A673 (cell line): ENCODE results near the gene PALMD.

ENCODE experiments used
- EZH2 ChIP-seq: fragments of 200-600 bp; sonication (generic); IDR thresholded peaks from 2 replicates; pipeline ENCODE4 v1.6.1; 2017; ENCODE audit warnings: borderline replicate concordance, low read depth, mild to moderate bottlenecking, mixed read lengths, antibody characterized with exemption, low read length; ENCODE audit not compliant: poor library complexity, severe bottlenecking
- TF ChIP-seq, protein P1 (sequence below): fragments of 300-800, 200-600 bp; sonication (generic); conservative IDR thresholded peaks from 2 replicates; pipeline ENCODE4 v1.5.1; 2017; ENCODE audit warnings: low read depth, mild to moderate bottlenecking, antibody characterized with exemption, low read length, moderate library complexity, mixed read lengths

- TF ChIP-seq, protein P1, sequence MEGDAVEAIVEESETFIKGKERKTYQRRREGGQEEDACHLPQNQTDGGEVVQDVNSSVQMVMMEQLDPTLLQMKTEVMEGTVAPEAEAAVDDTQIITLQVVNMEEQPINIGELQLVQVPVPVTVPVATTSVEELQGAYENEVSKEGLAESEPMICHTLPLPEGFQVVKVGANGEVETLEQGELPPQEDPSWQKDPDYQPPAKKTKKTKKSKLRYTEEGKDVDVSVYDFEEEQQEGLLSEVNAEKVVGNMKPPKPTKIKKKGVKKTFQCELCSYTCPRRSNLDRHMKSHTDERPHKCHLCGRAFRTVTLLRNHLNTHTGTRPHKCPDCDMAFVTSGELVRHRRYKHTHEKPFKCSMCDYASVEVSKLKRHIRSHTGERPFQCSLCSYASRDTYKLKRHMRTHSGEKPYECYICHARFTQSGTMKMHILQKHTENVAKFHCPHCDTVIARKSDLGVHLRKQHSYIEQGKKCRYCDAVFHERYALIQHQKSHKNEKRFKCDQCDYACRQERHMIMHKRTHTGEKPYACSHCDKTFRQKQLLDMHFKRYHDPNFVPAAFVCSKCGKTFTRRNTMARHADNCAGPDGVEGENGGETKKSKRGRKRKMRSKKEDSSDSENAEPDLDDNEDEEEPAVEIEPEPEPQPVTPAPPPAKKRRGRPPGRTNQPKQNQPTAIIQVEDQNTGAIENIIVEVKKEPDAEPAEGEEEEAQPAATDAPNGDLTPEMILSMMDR: peak; percentile 67
- no peak for TF ChIP-seq EZH2
Measured at GRCh38 chr1:99685516-99686180, 39.7 kb downstream of the PALMD start.
